ENCODE data around the gene MTUS2. TPM values are rescaled to one million over a fixed set of nuclear protein-coding genes. Genes with fewer than 3 reads are reported as not detected.
A peak's percentile ranks its signal among the peaks of the same experiment; 100 is the strongest.

Gene MTUS2
- total and polyA plus RNA-seq, 2 experiments from 2014 or later = 0.27 to 0.38 TPM

GRCh38 chr13:29501674-29502073 lies 681.5 kb downstream of the MTUS2 start (continued):
- TF ChIP-seq ZNF462 (CRISPR knock-in tag; IDR thresholded peaks at IDR 0.05) (no peak), NANOG (IDR thresholded peaks at IDR 0.05; ENCODE audit: borderline replicate concordance) (no peak), CREB1 (CRISPR knock-in tag; IDR thresholded peaks at IDR 0.05; ENCODE audit: low read depth) (no peak)

- Histone ChIP-seq H3K9me2 (ENCODE audit: insufficient read depth) (no peaks in the 10 kb centered on the region), H3K4me3 (no peak overlapping the region), H4K20me1 (replicated peaks; ENCODE audit: insufficient read depth) (no peaks in the 10 kb centered on the region), H3K4me1 (ENCODE audit: insufficient read depth) (no peaks in the 10 kb centered on the region), H2AFZ (0 out of 2 replicates have a peak overlapping the region, but pooled peaks have one; percentile 74), H3K27ac (ENCODE audit: low read depth) (no peak overlapping the region), H3K4me2 (peak overlapping the region; percentile 28; the same call in 1 of the 2 replicates), H3K27me3 (ENCODE audit: insufficient read depth) (no peaks in the 10 kb centered on the region), H3K79me2 (replicated peaks; ENCODE audit: insufficient read depth) (no peaks in the 10 kb centered on the region), H3K36me3 (ENCODE audit: insufficient read depth) (no peaks in the 10 kb centered on the region), H3F3A (replicated peaks; ENCODE audit: low read depth) (no peaks in the 10 kb centered on the region)
- Mint-ChIP-seq H3K27me3 (ENCODE audit: insufficient read depth, low read depth, poor library complexity) (peaks cover 13% of the 10 kb centered on the region), H3K4me1 (peaks cover 4% of the 10 kb centered on the region), H3K27ac (peak overlapping the region; percentile 48; the same call in 1 of the 2 replicates), H3K4me3 (peak overlapping the region; percentile 50), H3K9me3 (no peaks in the 10 kb centered on the region), H3K36me3 (ENCODE audit: low read depth) (no peaks in the 10 kb centered on the region)
- ATAC-seq (no peak), DNase-seq (ENCODE audit: low spot score) (no peak)
- TF ChIP-seq STAT1 (IDR thresholded peaks at IDR 0.05; ENCODE audit: unreplicated experiment) (no peak), POLR2AphosphoS5 (IDR thresholded peaks at IDR 0.05; ENCODE audit: low read depth) (no peak), ZNF331 (CRISPR knock-in tag; IDR thresholded peaks at IDR 0.05; ENCODE audit: low read depth) (no peak), REST (IDR thresholded peaks at IDR 0.05; ENCODE audit: unreplicated experiment) (no peak), NANOG (IDR thresholded peaks at IDR 0.05; ENCODE audit: borderline replicate concordance) (no peak), EZH2phosphoT487 (IDR thresholded peaks at IDR 0.05; ENCODE audit: unreplicated experiment) (no peak)
Measured at GRCh38 chr13:29502391-29503008, 682.4 kb downstream of the MTUS2 start.
